HEK293 (cell line): ENCODE data around the gene HLA-G.

Source experiments
- CTCF ChIA-PET: fragments of 350-600 bp; formaldehyde crosslinking; extraction: SDS; loops from one replicate; lab custom pipeline; 2021; ENCODE audit warnings: antibody characterized with exemption; lab: Yijun Ruan, JAX
- POLR2A ChIA-PET: fragments of 300-600 bp; formaldehyde crosslinking; extraction: SDS; loops from one replicate; lab custom pipeline; 2020; ENCODE audit warnings: antibody characterized with exemption, inconsistent platforms; lab: Yijun Ruan, JAX
- H3K27ac ChIP-seq: fragments of 200-500 bp; sonication (Bioruptor generic); 2 replicates; pipeline ENCODE4 v1.5.1; 2014; ENCODE audit warnings: low read depth, low read length, control low read depth, inconsistent platforms; ENCODE audit errors: extremely low read depth
- H3K36me3 ChIP-seq, 2 experiments: fragments of 200-500 bp in 1 of 2; sonication (Bioruptor generic) in 1 of 2; 1 replicate in 1 of 2; 2 replicates in 1 of 2; pipeline ENCODE4 v1.5.1; 2014 to 2017; ENCODE audit warnings: inconsistent platforms in 2 of 2, low read length in 2 of 2; ENCODE audit not compliant: control insufficient read depth in 2 of 2, insufficient read depth in 1 of 2
- H3K4me1 ChIP-seq: fragments of 200-500 bp; sonication (Bioruptor generic); 2 replicates; pipeline ENCODE4 v1.5.1; 2014; ENCODE audit warnings: mild to moderate bottlenecking, low read length, inconsistent platforms; ENCODE audit not compliant: control insufficient read depth, insufficient read depth
- H3K4me3 ChIP-seq: 2 replicates; pipeline ENCODE4 v1.5.1; 2011; ENCODE audit warnings: low read depth, mild to moderate bottlenecking, control low read depth, low read length, moderate library complexity
- H3K9me3 ChIP-seq: fragments of 200-500 bp; sonication (Bioruptor generic); 2 replicates; pipeline ENCODE4 v1.5.1; 2014; ENCODE audit warnings: low read depth, low read length, inconsistent platforms; ENCODE audit not compliant: control insufficient read depth, insufficient read depth
- KLF1 ChIP-seq: fragments of 450-650 bp; formaldehyde crosslinking; IDR thresholded peaks from 2 replicates; pipeline ENCODE4 v1.5.1; 2016; ENCODE audit warnings: missing biosample characterization, missing genetic modification characterization
- KLF8 ChIP-seq: fragments of 450-650 bp; formaldehyde crosslinking; IDR thresholded peaks from 2 replicates; pipeline ENCODE4 v1.5.1; 2016; ENCODE audit warnings: missing biosample characterization, missing genetic modification characterization
- OSR2 ChIP-seq: fragments of 450-650 bp; formaldehyde crosslinking; IDR thresholded peaks from 2 replicates; pipeline ENCODE4 v1.5.1; 2016; ENCODE audit warnings: missing biosample characterization, missing genetic modification characterization
- ZBTB21 ChIP-seq: fragments of 450-650 bp; formaldehyde crosslinking; IDR thresholded peaks from 2 replicates; pipeline ENCODE4 v1.5.1; 2017; ENCODE audit warnings: missing biosample characterization, missing genetic modification characterization
- ZBTB7A ChIP-seq: fragments of 450-650 bp; formaldehyde crosslinking; IDR thresholded peaks from 2 replicates; pipeline ENCODE4 v1.5.1; 2016; ENCODE audit warnings: low read depth, missing biosample characterization, missing genetic modification characterization
- ZFP41 ChIP-seq: fragments of 450-650 bp; formaldehyde crosslinking; IDR thresholded peaks from 2 replicates; pipeline ENCODE4 v1.5.1; 2016; ENCODE audit warnings: missing biosample characterization, missing genetic modification characterization, borderline replicate concordance
- ZNF114 ChIP-seq: fragments of 450-650 bp; formaldehyde crosslinking; IDR thresholded peaks from 2 replicates; pipeline ENCODE4 v1.5.0; 2017; ENCODE audit warnings: missing biosample characterization, missing genetic modification characterization
- ZNF132 ChIP-seq: fragments of 450-650 bp; formaldehyde crosslinking; IDR thresholded peaks from 2 replicates; pipeline ENCODE4 v1.5.1; 2017; ENCODE audit warnings: missing biosample characterization, missing genetic modification characterization, borderline replicate concordance
- ZNF223 ChIP-seq: fragments of 450-650 bp; formaldehyde crosslinking; IDR thresholded peaks from 2 replicates; pipeline ENCODE4 v1.5.1; 2016; ENCODE audit warnings: missing biosample characterization, missing genetic modification characterization
- ZNF24 ChIP-seq: fragments of 450-650 bp; formaldehyde crosslinking; IDR thresholded peaks from 2 replicates; pipeline ENCODE4 v1.5.1; 2016; ENCODE audit warnings: missing biosample characterization, missing genetic modification characterization
- ZNF354C ChIP-seq: fragments of 450-650 bp; formaldehyde crosslinking; IDR thresholded peaks from 2 replicates; pipeline ENCODE4 v1.5.1; 2016; ENCODE audit warnings: missing biosample characterization, missing genetic modification characterization, low read depth, borderline replicate concordance
- ZNF366 ChIP-seq: fragments of 450-650 bp; formaldehyde crosslinking; conservative IDR thresholded peaks from 2 replicates; pipeline ENCODE4 v1.5.1; 2016; ENCODE audit warnings: missing biosample characterization, missing genetic modification characterization
- ZNF555 ChIP-seq: fragments of 450-650 bp; formaldehyde crosslinking; conservative IDR thresholded peaks from 2 replicates; pipeline ENCODE4 v1.5.1; 2017; ENCODE audit warnings: missing biosample characterization, mild to moderate bottlenecking, missing genetic modification characterization, inconsistent platforms
- ZNF596 ChIP-seq: fragments of 450-650 bp; IDR thresholded peaks from 2 replicates; pipeline ENCODE4 v1.5.0; 2018; ENCODE audit warnings: missing biosample characterization, mild to moderate bottlenecking, missing genetic modification characterization, moderate library complexity
- ZNF626 ChIP-seq: fragments of 450-650 bp; sonication (Bioruptor Pico); formaldehyde crosslinking; IDR thresholded peaks from 2 replicates; pipeline ENCODE4 v1.5.1; 2018; ENCODE audit warnings: missing biosample characterization, missing genetic modification characterization, inconsistent platforms
- ZSCAN16 ChIP-seq: fragments of 450-650 bp; formaldehyde crosslinking; IDR thresholded peaks from 2 replicates; pipeline ENCODE4 v1.5.1; 2016; ENCODE audit warnings: missing biosample characterization, missing genetic modification characterization
- TF ChIP-seq, protein P1 (sequence below): fragments of 450-650 bp; formaldehyde crosslinking; IDR thresholded peaks from 2 replicates; pipeline ENCODE4 v1.5.1; 2016; ENCODE audit warnings: missing biosample characterization, missing genetic modification characterization
- TF ChIP-seq, protein P2 (sequence below): fragments of 450-650 bp; formaldehyde crosslinking; IDR thresholded peaks from 2 replicates; pipeline ENCODE4 v1.5.1; 2017; ENCODE audit warnings: missing biosample characterization, missing genetic modification characterization
- TF ChIP-seq, protein P3 (sequence below): fragments of 450-650 bp; formaldehyde crosslinking; IDR thresholded peaks from 2 replicates; pipeline ENCODE4 v1.5.1; 2016; ENCODE audit warnings: missing biosample characterization, missing genetic modification characterization

Gene HLA-G

DNA sequence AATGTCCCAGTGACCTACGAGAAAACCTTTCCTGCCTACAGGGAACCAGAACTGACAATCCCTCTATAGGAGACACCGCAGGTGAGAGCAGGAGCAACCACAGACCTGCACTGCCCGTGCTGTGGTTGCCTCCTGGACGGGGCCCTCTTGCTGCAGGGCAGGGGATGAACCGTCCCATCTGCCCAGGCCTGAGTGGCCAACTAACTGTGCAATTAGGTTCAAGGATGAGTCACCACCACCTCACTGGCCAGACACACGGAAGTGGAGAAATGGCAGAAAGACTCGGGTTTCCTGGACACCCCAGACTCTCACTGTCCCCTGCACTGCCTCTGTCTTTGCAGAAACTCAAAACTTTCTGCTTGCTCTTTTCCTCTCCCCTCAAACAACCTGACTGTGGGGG is 13.8 kb upstream of the HLA-G start:
- ChIA-PET CTCF (interaction anchor here (0.5 to 1.3 kb wide), 3 partner anchors 86 to 318 kb away, joined by 3 read pairs; no protein-coding TSS in a partner anchor), POLR2A (no interaction called here)
- no peaks in the 10 kb centered on the region for H3K36me3 ChIP-seq
- no peak overlapping the region for H3K27ac ChIP-seq
- H3K9me3 ChIP-seq = no peaks in the 10 kb centered on the region
- H3K4me3 ChIP-seq = no peak overlapping the region
- TF ChIP-seq OSR2 (tag by site-specific recombination) (no peak), ZBTB21 (no peak), ZNF555 (tag by site-specific recombination) (no peak), ZSCAN16 (tag by site-specific recombination) (no peak), ZNF354C (tag by site-specific recombination) (no peak), ZNF366 (tag by site-specific recombination) (no peak), ZNF626 (no peak), ZBTB7A (tag by site-specific recombination) (no peak), ZNF24 (tag by site-specific recombination) (no peak), ZNF132 (tag by site-specific recombination) (no peak), ZNF114 (no peak), ZNF223 (tag by site-specific recombination) (no peak), KLF1 (tag by site-specific recombination) (no peak)
- TF ChIP-seq, protein P1, sequence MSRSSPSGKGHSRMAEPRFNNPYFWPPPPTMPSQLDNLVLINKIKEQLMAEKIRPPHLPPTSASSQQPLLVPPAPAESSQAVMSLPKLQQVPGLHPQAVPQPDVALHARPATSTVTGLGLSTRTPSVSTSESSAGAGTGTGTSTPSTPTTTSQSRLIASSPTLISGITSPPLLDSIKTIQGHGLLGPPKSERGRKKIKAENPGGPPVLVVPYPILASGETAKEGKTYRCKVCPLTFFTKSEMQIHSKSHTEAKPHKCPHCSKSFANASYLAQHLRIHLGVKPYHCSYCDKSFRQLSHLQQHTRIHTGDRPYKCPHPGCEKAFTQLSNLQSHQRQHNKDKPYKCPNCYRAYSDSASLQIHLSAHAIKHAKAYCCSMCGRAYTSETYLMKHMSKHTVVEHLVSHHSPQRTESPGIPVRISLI (tag by site-specific recombination) = no peak
- H3K4me1 ChIP-seq = no peaks in the 10 kb centered on the region

DNA sequence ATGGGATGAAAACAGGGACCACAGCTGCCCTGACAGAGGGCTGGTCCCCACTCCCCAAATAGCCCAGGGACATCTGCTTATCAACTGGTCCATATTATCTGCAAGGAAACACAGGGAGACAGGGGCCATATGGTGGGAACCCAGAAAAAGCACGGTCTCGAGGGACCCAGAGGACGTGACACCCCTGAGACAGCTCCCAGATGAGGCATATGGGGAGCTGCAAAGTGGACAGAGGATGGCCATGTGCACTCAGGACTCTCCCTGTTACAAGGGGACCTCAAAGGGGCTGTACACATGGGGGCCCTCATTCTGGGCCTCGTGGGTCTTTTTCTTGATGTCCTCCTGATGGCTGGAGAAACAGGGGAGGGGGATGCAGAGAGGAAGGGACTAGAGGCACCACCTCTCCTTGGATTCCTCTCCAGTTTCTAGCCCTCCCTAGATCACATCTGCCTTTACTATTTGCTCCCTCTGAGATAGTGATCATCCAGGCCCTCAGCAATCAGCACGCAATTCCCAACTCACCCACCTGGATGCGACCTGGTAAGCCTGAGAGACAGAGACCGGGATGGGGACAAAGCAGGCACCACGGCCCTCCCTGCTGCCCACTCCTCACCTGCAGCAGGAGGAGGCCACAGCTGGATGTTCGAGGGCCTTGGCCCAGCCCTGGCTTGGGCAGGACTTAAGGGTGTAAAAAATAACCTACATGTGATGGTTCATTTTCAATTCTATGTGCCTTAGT is 13.1 kb upstream of the HLA-G start:
- POLR2A ChIA-PET = no interaction called here
- no peak for TF ChIP-seq KLF8
- no peak for TF ChIP-seq ZNF596 (tag by site-specific recombination)
- TF ChIP-seq, protein P2, sequence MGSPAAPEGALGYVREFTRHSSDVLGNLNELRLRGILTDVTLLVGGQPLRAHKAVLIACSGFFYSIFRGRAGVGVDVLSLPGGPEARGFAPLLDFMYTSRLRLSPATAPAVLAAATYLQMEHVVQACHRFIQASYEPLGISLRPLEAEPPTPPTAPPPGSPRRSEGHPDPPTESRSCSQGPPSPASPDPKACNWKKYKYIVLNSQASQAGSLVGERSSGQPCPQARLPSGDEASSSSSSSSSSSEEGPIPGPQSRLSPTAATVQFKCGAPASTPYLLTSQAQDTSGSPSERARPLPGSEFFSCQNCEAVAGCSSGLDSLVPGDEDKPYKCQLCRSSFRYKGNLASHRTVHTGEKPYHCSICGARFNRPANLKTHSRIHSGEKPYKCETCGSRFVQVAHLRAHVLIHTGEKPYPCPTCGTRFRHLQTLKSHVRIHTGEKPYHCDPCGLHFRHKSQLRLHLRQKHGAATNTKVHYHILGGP (tag by site-specific recombination) = no peak
- no peak for TF ChIP-seq ZFP41
- TF ChIP-seq, protein P3, sequence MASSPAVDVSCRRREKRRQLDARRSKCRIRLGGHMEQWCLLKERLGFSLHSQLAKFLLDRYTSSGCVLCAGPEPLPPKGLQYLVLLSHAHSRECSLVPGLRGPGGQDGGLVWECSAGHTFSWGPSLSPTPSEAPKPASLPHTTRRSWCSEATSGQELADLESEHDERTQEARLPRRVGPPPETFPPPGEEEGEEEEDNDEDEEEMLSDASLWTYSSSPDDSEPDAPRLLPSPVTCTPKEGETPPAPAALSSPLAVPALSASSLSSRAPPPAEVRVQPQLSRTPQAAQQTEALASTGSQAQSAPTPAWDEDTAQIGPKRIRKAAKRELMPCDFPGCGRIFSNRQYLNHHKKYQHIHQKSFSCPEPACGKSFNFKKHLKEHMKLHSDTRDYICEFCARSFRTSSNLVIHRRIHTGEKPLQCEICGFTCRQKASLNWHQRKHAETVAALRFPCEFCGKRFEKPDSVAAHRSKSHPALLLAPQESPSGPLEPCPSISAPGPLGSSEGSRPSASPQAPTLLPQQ (tag by site-specific recombination) = no peak
- Histone ChIP-seq H3K4me1 (no peaks in the 10 kb centered on the region), H3K4me3 (no peak overlapping the region), H3K9me3 (no peaks in the 10 kb centered on the region), H3K27ac (no peak overlapping the region), H3K36me3 (no peaks in the 10 kb centered on the region)
- CTCF ChIA-PET = interaction anchor here (0.7 to 1.1 kb wide), 2 partner anchors 20 to 109 kb away, joined by 3 to 5 read pairs; no protein-coding TSS in a partner anchor
